Liver (tissue), 2 donors: ENCODE measurements around the gene POPDC2.

Source experiments
- RAD21 ChIP-seq, 2 donors: IDR thresholded peaks; 2 replicates each; pipeline ENCODE4 v1.6.1; 2016; ENCODE audit warnings: antibody characterized with exemption in 2 of 2, mild to moderate bottlenecking in 2 of 2
- TF ChIP-seq, protein P1 (sequence below): IDR thresholded peaks from 2 replicates; pipeline ENCODE4 v1.6.1; 2016; ENCODE audit warnings: antibody characterized with exemption, mild to moderate bottlenecking
- donor health status: healthy.

DNA sequence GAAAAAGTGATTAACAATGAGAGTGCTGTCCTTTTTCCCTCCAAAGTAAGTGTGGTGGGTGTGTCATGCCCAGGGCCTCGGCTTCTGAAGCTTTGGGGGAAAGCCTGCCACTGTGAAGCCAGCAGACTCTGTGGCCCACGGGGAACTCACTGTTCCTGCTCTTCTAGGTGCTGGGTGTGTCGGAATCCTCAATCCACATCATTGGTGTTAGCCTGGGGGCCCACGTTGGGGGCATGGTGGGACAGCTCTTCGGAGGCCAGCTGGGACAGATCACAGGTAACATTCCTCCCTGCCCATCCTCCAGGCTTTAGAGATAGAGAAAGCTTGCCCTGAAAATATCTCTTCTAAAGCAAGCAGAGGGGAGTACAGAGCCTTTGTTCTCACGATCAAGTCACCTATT, 51.1 kb downstream of the POPDC2 start:
- TF ChIP-seq, protein P1, sequence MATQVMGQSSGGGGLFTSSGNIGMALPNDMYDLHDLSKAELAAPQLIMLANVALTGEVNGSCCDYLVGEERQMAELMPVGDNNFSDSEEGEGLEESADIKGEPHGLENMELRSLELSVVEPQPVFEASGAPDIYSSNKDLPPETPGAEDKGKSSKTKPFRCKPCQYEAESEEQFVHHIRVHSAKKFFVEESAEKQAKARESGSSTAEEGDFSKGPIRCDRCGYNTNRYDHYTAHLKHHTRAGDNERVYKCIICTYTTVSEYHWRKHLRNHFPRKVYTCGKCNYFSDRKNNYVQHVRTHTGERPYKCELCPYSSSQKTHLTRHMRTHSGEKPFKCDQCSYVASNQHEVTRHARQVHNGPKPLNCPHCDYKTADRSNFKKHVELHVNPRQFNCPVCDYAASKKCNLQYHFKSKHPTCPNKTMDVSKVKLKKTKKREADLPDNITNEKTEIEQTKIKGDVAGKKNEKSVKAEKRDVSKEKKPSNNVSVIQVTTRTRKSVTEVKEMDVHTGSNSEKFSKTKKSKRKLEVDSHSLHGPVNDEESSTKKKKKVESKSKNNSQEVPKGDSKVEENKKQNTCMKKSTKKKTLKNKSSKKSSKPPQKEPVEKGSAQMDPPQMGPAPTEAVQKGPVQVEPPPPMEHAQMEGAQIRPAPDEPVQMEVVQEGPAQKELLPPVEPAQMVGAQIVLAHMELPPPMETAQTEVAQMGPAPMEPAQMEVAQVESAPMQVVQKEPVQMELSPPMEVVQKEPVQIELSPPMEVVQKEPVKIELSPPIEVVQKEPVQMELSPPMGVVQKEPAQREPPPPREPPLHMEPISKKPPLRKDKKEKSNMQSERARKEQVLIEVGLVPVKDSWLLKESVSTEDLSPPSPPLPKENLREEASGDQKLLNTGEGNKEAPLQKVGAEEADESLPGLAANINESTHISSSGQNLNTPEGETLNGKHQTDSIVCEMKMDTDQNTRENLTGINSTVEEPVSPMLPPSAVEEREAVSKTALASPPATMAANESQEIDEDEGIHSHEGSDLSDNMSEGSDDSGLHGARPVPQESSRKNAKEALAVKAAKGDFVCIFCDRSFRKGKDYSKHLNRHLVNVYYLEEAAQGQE = no peak
- no peak for TF ChIP-seq RAD21 (IDR thresholded peaks at IDR 0.05)
